ENCODE results near the gene ADM. TPM values are rescaled to one million over a fixed set of nuclear protein-coding genes. Genes with fewer than 3 reads are reported as not detected.

ADM gene
- total RNA-seq, 1 donor from 2014 or later = 19.5 TPM

- Histone ChIP-seq H3K4me3 (no peak overlapping the region), H3K4me1 (peaks cover 43% of the 10 kb centered on the region), H3K27ac (no peak overlapping the region), H3K9me3 (no peaks in the 10 kb centered on the region), H3K27me3 (ENCODE audit: low read depth) (no peaks in the 10 kb centered on the region), H3K36me3 (no peaks in the 10 kb centered on the region)
- DNase-seq = no peak
- no peak for TF ChIP-seq CTCF (IDR thresholded peaks at IDR 0.05)
- no peak for ATAC-seq
- intact Hi-C loops (cut with DNase I) = no loop called here
Measured at GRCh38 chr11:10329935-10330334, 25.1 kb downstream of the ADM start.

- DNase-seq (no peak), ATAC-seq (no peak)
- peaks cover 28% of the 10 kb centered on the region for H3K4me1 ChIP-seq
- H3K4me3 ChIP-seq = no peak overlapping the region
- intact Hi-C loops (cut with DNase I) = no loop called here
- H3K9me3 ChIP-seq = no peaks in the 10 kb centered on the region
- no peaks in the 10 kb centered on the region for H3K27me3 ChIP-seq (ENCODE audit: low read depth)
- TF ChIP-seq CTCF (IDR thresholded peaks at IDR 0.05) = no peak
- no peak overlapping the region for H3K27ac ChIP-seq
- no peaks in the 10 kb centered on the region for H3K36me3 ChIP-seq
Measured at GRCh38 chr11:10331548-10332289, 26.8 kb downstream of the ADM start.

GRCh38 chr11:10333490-10333889 is 28.6 kb downstream of the ADM start:
- no peak for TF ChIP-seq CTCF (IDR thresholded peaks at IDR 0.05)
- DNase-seq (no peak), ATAC-seq (no peak)
- no peaks in the 10 kb centered on the region for H3K27me3 ChIP-seq (ENCODE audit: low read depth)
- no peaks in the 10 kb centered on the region for H3K9me3 ChIP-seq
- intact Hi-C loops (cut with DNase I) = no loop called here
- no peak overlapping the region for H3K4me3 ChIP-seq
- H3K36me3 ChIP-seq = no peaks in the 10 kb centered on the region
- H3K27ac ChIP-seq = no peak overlapping the region
- peaks cover 10% of the 10 kb centered on the region for H3K4me1 ChIP-seq

- no peaks in the 10 kb centered on the region for H3K36me3 ChIP-seq
- H3K27ac ChIP-seq = no peak overlapping the region
- H3K4me1 ChIP-seq = no peaks in the 10 kb centered on the region
- H3K9me3 ChIP-seq = no peaks in the 10 kb centered on the region
- DNase-seq = no peak
- no peaks in the 10 kb centered on the region for H3K27me3 ChIP-seq (ENCODE audit: low read depth)
- intact Hi-C loops (cut with DNase I) = no loop called here
- no peak for ATAC-seq
- no peak for TF ChIP-seq CTCF (IDR thresholded peaks at IDR 0.05)
- no peak overlapping the region for H3K4me3 ChIP-seq
Measured at GRCh38 chr11:10338287-10338686, 33.4 kb downstream of the ADM start.

GRCh38 chr11:10348650-10349280 is 43.9 kb downstream of the ADM start:
- H3K27me3 ChIP-seq (ENCODE audit: low read depth) = no peaks in the 10 kb centered on the region
- intact Hi-C loops (cut with DNase I) = no loop called here
- H3K4me3 ChIP-seq = no peak overlapping the region
- no peak for DNase-seq
- no peak for ATAC-seq
- no peaks in the 10 kb centered on the region for H3K9me3 ChIP-seq
- H3K4me1 ChIP-seq = peaks cover 16% of the 10 kb centered on the region
- no peak overlapping the region for H3K27ac ChIP-seq
- no peak for TF ChIP-seq CTCF (IDR thresholded peaks at IDR 0.05)
- no peaks in the 10 kb centered on the region for H3K36me3 ChIP-seq
